CD4-positive, alpha-beta T cell treated with Interleukin-17A for 4 hours (primary cell): ENCODE data around the gene DBH.

Source experiments
- DNase-seq: peaks from one replicate; pipeline ENCODE4 v3.0.0-alpha.2; 2020; ENCODE audit warnings: mixed read lengths

DBH gene

GRCh38 chr9:133627341-133627740, 8.8 kb upstream of the DBH start:
- DNase-seq = no peak

GRCh38 chr9:133628766-133629165, 7.4 kb upstream of the DBH start:
- no peak for DNase-seq

GRCh38 chr9:133629221-133630110, 6.7 kb upstream of the DBH start:
- DNase-seq = no peak

- no peak for DNase-seq
Measured at GRCh38 chr9:133631111-133631510, 5.1 kb upstream of the DBH start.

GRCh38 chr9:133632806-133633680, 3.1 kb upstream of the DBH start:
- DNase-seq = no peak

GRCh38 chr9:133633681-133634080, 2.5 kb upstream of the DBH start:
- DNase-seq = no peak

- no peak for DNase-seq
Measured at GRCh38 chr9:133634081-133634691, 2.0 kb upstream of the DBH start.

- DNase-seq = no peak
Measured at GRCh38 chr9:133635098-133635497, 1.1 kb upstream of the DBH start.

- DNase-seq = no peak
Measured at GRCh38 chr9:133636902-133637301, 739 bp downstream of the DBH start.

GRCh38 chr9:133637451-133638055, 1.4 kb downstream of the DBH start:
- DNase-seq = no peak

- no peak for DNase-seq
Measured at GRCh38 chr9:133638076-133638475, 1.9 kb downstream of the DBH start.

- no peak for DNase-seq
Measured at GRCh38 chr9:133638711-133639110, 2.5 kb downstream of the DBH start.

GRCh38 chr9:133639613-133640012, 3.5 kb downstream of the DBH start:
- no peak for DNase-seq

- DNase-seq = no peak
Measured at GRCh38 chr9:133640160-133640559, 4.0 kb downstream of the DBH start.

- no peak for DNase-seq
Measured at GRCh38 chr9:133640580-133641395, 4.6 kb downstream of the DBH start.

- no peak for DNase-seq
Measured at GRCh38 chr9:133641396-133641655, 5.2 kb downstream of the DBH start.

GRCh38 chr9:133641861-133642595, 5.9 kb downstream of the DBH start:
- no peak for DNase-seq

GRCh38 chr9:133642708-133643361, 6.7 kb downstream of the DBH start:
- no peak for DNase-seq

GRCh38 chr9:133643362-133643755, 7.2 kb downstream of the DBH start:
- DNase-seq = no peak

GRCh38 chr9:133643978-133644760, 8.0 kb downstream of the DBH start:
- DNase-seq = no peak
